ENCODE measurements around the gene CLDN24.

CLDN24 gene

DNA sequence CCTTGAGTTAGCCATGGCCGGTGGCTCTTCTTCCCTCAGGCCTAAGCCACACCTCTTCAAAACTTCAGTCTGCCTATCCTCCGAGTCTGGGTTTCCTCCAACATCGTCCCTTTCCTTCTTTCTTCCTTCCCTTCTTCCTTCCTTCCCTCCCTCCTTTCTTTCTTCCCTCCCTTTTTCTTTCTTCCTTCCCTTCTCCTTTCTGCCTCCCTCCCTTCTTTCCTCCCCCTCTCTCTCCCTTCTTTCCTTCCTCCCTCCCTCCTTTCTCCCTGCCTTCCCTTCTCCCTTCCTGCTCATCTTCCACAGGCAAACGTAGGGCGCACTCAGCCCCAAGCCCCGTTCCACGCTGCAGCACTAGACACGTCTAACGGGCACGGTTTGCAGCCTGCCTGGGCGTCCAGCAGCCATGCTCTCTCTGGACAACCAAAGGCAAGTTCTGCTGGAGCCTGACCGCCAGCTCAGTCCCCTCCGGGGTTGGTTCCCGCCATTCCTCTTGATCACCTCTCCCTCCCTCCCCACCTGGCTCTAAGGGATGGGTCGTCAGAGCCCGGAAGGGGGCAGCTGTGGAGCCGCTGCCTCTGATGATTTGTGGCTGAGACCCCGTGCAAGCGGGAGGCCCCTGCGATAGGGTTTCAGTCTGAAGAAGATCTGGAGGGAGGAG, 34.1 kb upstream of the CLDN24 start:
- Histone ChIP-seq H3K27ac (ENCODE audit: low read length) (no peak overlapping the region), H3K9me3 (ENCODE audit: control insufficient read depth, insufficient read depth, low read length) (no peaks in the 10 kb centered on the region)

DNA sequence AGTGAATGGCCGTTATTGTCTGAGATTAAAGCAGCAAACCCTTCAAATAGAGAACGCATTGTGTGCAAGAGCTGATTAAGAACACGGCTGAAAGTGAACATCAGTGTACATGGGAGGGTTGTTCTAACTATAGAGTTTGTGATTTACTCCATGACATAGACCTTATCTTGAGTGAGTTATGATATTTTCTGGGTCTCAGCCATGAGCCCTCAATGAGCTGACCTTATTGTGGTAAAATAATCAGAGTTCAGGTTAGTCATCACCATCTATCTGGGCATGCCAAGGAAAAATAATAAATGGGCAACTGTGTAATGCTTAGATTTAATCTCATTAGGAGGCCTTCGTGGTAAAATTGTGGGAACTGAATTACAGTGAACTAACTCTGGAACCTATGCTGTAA, 33.2 kb upstream of the CLDN24 start:
- H3K4me3 ChIP-seq (ENCODE audit: low read length) = no peak overlapping the region
- no peak for DNase-seq (ENCODE audit: low read depth, low spot score)
- no peaks in the 10 kb centered on the region for H3K9me3 ChIP-seq (ENCODE audit: control insufficient read depth, insufficient read depth, low read length)
- no CpG with 5 or more reads among the region's 4 CpGs for WGBS (ENCODE audit: insufficient coverage, insufficient read length)
- no peaks in the 10 kb centered on the region for H3K27me3 ChIP-seq (ENCODE audit: control insufficient read depth, insufficient read depth, low read length)
- no peaks in the 10 kb centered on the region for H3K36me3 ChIP-seq (ENCODE audit: control insufficient read depth, insufficient read depth, low read length)
- H3K27ac ChIP-seq (ENCODE audit: low read length) = no peak overlapping the region
- H3K4me1 ChIP-seq (ENCODE audit: control insufficient read depth, insufficient read depth, low read length) = no peaks in the 10 kb centered on the region

More for the DNA sequence above, 34.1 kb upstream of the CLDN24 start:
- DNase-seq (ENCODE audit: low read depth, low spot score) = no peak
- Histone ChIP-seq H3K27me3 (ENCODE audit: control insufficient read depth, insufficient read depth, low read length) (no peaks in the 10 kb centered on the region), H3K36me3 (ENCODE audit: control insufficient read depth, insufficient read depth, low read length) (no peaks in the 10 kb centered on the region), H3K4me3 (ENCODE audit: low read length) (no peak overlapping the region), H3K4me1 (ENCODE audit: control insufficient read depth, insufficient read depth, low read length) (no peaks in the 10 kb centered on the region)
- WGBS (ENCODE audit: insufficient coverage, insufficient read length) = 100% methylated on average over 1 of the region's 20 CpGs

DNA sequence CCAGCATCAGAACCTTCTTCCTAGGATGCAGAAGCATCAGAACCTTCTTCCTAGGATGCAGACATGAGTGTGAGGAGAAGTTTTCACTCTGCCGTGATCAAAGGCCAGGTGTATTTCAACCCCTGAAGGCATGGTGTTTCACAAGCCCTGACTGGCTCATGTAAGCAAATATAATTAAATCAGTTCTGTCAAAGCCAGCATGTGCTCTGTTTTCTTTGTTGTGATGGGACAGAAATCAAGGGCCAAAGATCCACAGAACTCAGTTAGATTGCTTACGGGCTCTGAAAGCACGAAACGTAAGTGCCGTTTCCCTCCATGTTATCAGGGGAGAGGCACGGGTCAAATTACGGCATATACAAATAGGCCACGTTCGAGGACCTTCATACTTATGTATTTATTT, 32.0 kb upstream of the CLDN24 start:
- H3K36me3 ChIP-seq (ENCODE audit: control insufficient read depth, insufficient read depth, low read length) = no peaks in the 10 kb centered on the region
- no CpG with 5 or more reads among the region's 9 CpGs for whole genome bisulfite sequencing (ENCODE audit: insufficient coverage, insufficient read length)
- H3K4me3 ChIP-seq (ENCODE audit: low read length) = no peak overlapping the region
- no peaks in the 10 kb centered on the region for H3K27me3 ChIP-seq (ENCODE audit: control insufficient read depth, insufficient read depth, low read length)
- DNase-seq (ENCODE audit: low read depth, low spot score) = no peak
- H3K27ac ChIP-seq (ENCODE audit: low read length) = no peak overlapping the region
- H3K9me3 ChIP-seq (ENCODE audit: control insufficient read depth, insufficient read depth, low read length) = no peaks in the 10 kb centered on the region
- H3K4me1 ChIP-seq (ENCODE audit: control insufficient read depth, insufficient read depth, low read length) = no peaks in the 10 kb centered on the region

DNA sequence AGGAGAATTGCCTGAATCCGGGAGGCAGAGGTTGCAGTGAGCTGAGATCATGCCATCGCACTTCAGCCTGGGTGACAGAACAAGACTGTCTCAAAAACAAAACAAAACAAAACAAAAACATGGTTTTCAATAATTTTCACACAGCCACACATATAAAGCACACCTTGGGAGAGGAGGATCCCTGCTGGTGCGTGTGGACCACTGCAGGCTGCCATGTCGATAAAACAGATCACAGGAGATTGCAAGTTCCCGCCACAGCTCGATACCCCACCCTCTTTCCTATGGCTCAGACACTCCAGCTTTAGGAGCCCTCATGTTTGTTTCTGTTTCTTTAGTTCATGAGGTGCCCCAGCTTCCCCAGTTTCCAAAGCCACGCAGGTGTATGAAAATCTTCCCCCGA, 31.3 kb upstream of the CLDN24 start:
- Histone ChIP-seq H3K27ac (ENCODE audit: low read length) (no peak overlapping the region), H3K9me3 (ENCODE audit: control insufficient read depth, insufficient read depth, low read length) (no peaks in the 10 kb centered on the region), H3K4me1 (ENCODE audit: control insufficient read depth, insufficient read depth, low read length) (no peaks in the 10 kb centered on the region), H3K4me3 (ENCODE audit: low read length) (no peak overlapping the region), H3K27me3 (ENCODE audit: control insufficient read depth, insufficient read depth, low read length) (no peaks in the 10 kb centered on the region), H3K36me3 (ENCODE audit: control insufficient read depth, insufficient read depth, low read length) (no peaks in the 10 kb centered on the region)
- WGBS (ENCODE audit: insufficient coverage, insufficient read length) = no CpG with 5 or more reads among the region's 8 CpGs
- no peak for DNase-seq (ENCODE audit: low read depth, low spot score)

DNA sequence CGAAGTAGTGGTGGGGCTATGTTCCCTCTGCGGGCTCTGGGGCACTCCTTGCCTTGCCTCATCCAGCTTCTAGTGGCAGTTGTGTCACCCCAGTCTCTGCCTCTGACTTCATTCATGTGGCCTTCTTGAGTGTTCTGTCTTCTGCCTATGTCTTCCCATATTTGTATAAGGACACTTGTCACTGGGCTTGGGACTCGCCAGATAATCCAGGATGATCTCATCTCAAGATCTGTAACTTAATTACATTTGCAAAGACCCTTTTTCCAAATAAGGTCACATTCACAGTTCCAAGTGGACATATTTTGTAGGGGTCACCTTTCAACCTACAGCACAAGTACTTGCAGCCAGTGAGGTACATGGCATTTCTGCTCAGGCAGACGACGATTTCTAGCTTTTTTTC, 30.3 kb upstream of the CLDN24 start:
- Histone ChIP-seq H3K27ac (ENCODE audit: low read length) (no peak overlapping the region), H3K4me3 (ENCODE audit: low read length) (no peak overlapping the region), H3K27me3 (ENCODE audit: control insufficient read depth, insufficient read depth, low read length) (no peaks in the 10 kb centered on the region), H3K36me3 (ENCODE audit: control insufficient read depth, insufficient read depth, low read length) (no peaks in the 10 kb centered on the region), H3K9me3 (ENCODE audit: control insufficient read depth, insufficient read depth, low read length) (no peaks in the 10 kb centered on the region), H3K4me1 (ENCODE audit: control insufficient read depth, insufficient read depth, low read length) (no peaks in the 10 kb centered on the region)
- WGBS (ENCODE audit: insufficient coverage, insufficient read length) = no CpG with 5 or more reads among the region's 5 CpGs
- DNase-seq (ENCODE audit: low read depth, low spot score) = no peak

DNA sequence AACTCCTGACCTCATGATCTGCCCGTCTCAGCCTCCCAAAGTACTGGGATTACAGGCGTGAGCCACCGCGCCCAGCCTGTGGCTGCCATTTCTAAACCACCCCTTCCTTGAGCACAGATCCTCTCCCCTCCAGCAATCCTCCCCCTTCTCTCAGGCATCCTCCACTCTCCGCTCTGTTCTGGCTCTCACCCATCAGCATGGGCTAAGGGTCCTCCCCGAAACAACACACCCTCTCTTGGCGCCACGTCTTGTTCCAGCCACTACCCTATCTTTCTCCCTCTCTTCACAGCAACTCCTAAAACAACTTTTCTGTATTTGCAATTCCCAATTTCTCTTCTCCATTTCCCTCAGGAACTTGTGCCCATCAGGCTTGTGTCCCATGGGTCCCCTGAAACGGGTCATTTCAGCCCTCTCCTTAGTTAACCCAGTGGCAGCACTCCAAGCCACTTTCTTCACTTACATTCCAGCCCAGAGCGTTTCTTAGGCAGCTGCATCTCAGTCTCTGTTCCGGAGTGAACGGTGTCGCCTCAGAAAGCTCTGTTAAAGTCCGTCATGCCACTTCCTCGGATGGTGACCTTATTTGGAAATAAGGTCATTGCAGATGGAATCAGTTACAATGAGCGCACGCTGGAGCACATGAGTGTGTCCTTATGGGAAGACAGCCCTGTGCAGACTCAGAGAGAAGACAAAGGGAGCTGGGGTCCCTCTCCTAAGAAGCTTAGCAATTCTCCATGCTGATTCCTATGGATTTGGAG, 28.3 kb upstream of the CLDN24 start:
- Histone ChIP-seq H3K4me1 (ENCODE audit: control insufficient read depth, insufficient read depth, low read length) (no peaks in the 10 kb centered on the region), H3K9me3 (ENCODE audit: control insufficient read depth, insufficient read depth, low read length) (no peaks in the 10 kb centered on the region)
- WGBS (ENCODE audit: insufficient coverage, insufficient read length) = no CpG with 5 or more reads among the region's 17 CpGs

DNA sequence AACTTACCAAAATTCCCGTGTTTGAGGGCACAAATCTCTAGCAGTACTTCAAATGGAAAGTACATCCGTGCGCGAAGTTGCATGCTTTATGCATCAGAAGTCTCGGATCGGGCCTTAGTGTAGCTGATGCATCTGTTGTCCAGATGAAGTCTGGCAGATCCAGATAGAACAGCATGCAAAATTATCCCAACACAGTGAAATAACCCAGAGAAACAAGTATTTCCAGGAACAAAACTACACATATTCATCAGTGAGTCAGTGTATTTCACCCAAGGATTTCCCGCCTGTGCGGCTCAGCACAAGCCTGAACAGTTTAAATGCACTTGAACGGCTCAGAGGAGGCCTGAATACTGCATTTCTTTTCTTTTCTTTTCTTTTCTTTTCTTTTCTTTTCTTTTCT, 27.4 kb upstream of the CLDN24 start:
- WGBS (ENCODE audit: insufficient coverage, insufficient read length) = no CpG with 5 or more reads among the region's 9 CpGs
- H3K9me3 ChIP-seq (ENCODE audit: control insufficient read depth, insufficient read depth, low read length) = no peaks in the 10 kb centered on the region
- no peak overlapping the region for H3K27ac ChIP-seq (ENCODE audit: low read length)

More for the DNA sequence above, 28.3 kb upstream of the CLDN24 start:
- H3K27ac ChIP-seq (ENCODE audit: low read length) = no peak overlapping the region
- no peak overlapping the region for H3K4me3 ChIP-seq (ENCODE audit: low read length)
- no peaks in the 10 kb centered on the region for H3K27me3 ChIP-seq (ENCODE audit: control insufficient read depth, insufficient read depth, low read length)
- DNase-seq (ENCODE audit: low read depth, low spot score) = no peak
- no peaks in the 10 kb centered on the region for H3K36me3 ChIP-seq (ENCODE audit: control insufficient read depth, insufficient read depth, low read length)

DNA sequence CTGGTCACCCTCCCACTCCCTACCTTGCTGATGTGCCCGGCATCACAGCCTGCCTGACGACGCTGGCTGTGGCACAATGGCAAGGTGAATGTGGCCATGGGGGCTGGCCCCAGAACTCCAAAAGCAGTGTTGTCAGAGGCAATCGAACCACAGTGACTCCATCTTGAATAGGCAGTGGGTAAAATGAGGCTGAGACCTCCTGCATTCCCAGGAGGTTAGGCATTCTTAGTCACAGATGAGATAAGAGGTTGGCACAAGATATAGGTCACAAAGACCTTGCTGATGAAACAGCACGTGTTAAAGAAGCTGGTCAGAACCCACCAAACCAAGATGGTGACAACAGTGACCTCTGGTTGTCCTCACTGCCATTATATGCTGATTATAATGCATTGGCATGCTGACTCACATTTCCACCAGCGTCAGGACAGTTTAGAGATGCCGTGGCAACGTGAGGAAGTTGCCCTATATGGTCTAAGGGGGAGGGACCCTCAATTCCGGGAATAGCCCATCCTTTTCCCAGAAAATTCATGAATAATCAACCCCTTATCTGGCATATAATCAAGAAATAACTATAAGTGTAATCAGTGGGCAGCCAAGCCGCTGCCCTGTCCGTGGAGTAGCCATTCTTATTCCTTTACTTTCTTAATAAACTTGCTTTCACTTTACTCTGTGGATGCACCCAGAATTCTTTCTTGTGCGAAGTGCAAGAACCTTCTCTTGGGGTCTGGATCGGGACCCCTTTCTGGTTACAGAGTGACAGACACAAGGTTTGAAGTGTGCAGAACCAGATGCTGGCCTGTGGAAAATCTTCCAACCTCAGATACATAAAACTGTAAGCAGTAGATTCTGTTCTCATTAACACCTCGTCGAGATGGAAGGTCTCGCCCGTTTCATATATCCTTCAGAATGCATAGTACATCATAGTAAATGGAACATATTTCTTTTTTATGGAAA, 26.8 kb upstream of the CLDN24 start:
- Histone ChIP-seq H3K9me3 (ENCODE audit: control insufficient read depth, insufficient read depth, low read length) (no peaks in the 10 kb centered on the region), H3K4me3 (ENCODE audit: low read length) (no peak overlapping the region), H3K27me3 (ENCODE audit: control insufficient read depth, insufficient read depth, low read length) (no peaks in the 10 kb centered on the region), H3K4me1 (ENCODE audit: control insufficient read depth, insufficient read depth, low read length) (no peaks in the 10 kb centered on the region), H3K36me3 (ENCODE audit: control insufficient read depth, insufficient read depth, low read length) (no peaks in the 10 kb centered on the region), H3K27ac (ENCODE audit: low read length) (no peak overlapping the region)
- DNase-seq (ENCODE audit: low read depth, low spot score) = no peak
- no CpG with 5 or more reads among the region's 17 CpGs for WGBS (ENCODE audit: insufficient coverage, insufficient read length)

More for the DNA sequence above, 27.4 kb upstream of the CLDN24 start:
- Histone ChIP-seq H3K27me3 (ENCODE audit: control insufficient read depth, insufficient read depth, low read length) (no peaks in the 10 kb centered on the region), H3K4me1 (ENCODE audit: control insufficient read depth, insufficient read depth, low read length) (no peaks in the 10 kb centered on the region), H3K4me3 (ENCODE audit: low read length) (no peak overlapping the region), H3K36me3 (ENCODE audit: control insufficient read depth, insufficient read depth, low read length) (no peaks in the 10 kb centered on the region)
- no peak for DNase-seq (ENCODE audit: low read depth, low spot score)

DNA sequence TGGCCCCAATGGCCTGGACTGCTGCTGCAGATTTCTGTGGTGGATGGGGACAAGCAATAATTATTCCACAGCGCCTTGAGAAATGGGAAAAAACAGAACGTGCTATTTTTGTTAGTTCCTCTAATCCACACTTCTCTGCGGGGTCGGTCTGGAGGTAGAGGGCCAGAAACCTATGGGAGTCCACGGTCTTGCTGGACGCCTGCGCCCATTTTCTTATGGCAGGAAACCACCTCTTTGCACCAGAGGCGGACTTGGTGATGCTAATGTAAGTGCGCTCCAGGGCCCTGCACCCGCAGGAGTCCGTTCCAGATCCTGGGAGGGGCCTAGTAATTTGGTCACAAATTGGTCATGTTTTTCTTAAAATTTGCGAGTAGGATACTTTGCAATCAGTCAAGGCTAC, 25.9 kb upstream of the CLDN24 start:
- Histone ChIP-seq H3K4me1 (ENCODE audit: control insufficient read depth, insufficient read depth, low read length) (no peaks in the 10 kb centered on the region), H3K27me3 (ENCODE audit: control insufficient read depth, insufficient read depth, low read length) (no peaks in the 10 kb centered on the region), H3K27ac (ENCODE audit: low read length) (no peak overlapping the region), H3K36me3 (ENCODE audit: control insufficient read depth, insufficient read depth, low read length) (no peaks in the 10 kb centered on the region), H3K9me3 (ENCODE audit: control insufficient read depth, insufficient read depth, low read length) (no peaks in the 10 kb centered on the region), H3K4me3 (ENCODE audit: low read length) (no peak overlapping the region)
- DNase-seq (ENCODE audit: low read depth, low spot score) = no peak
- WGBS (ENCODE audit: insufficient coverage, insufficient read length) = no CpG with 5 or more reads among the region's 12 CpGs

DNA sequence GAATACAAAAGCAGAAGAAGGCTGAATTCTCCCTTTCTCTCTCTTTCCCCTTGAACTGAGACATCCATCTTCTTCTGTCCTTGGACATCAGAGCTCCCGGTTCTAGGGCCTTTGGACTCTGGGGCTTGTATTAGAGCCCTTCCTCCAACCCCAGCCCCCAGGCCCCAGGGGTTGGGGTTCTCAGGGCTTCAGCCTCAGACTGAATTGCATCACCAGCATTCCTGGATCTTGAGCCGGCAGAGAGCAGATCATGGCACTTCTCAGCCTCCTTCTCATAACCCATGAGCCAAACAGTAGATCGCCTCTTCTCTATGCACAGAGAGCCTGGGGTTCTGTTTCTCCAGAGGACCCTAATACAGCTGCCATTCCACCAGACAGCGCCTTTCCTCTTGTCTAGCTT, 25.3 kb upstream of the CLDN24 start:
- no peaks in the 10 kb centered on the region for H3K9me3 ChIP-seq (ENCODE audit: control insufficient read depth, insufficient read depth, low read length)
- DNase-seq (ENCODE audit: low read depth, low spot score) = no peak
- WGBS (ENCODE audit: insufficient coverage, insufficient read length) = no CpG with 5 or more reads among the region's 4 CpGs
- H3K4me3 ChIP-seq (ENCODE audit: low read length) = no peak overlapping the region
- no peak overlapping the region for H3K27ac ChIP-seq (ENCODE audit: low read length)
- H3K27me3 ChIP-seq (ENCODE audit: control insufficient read depth, insufficient read depth, low read length) = no peaks in the 10 kb centered on the region
- no peaks in the 10 kb centered on the region for H3K4me1 ChIP-seq (ENCODE audit: control insufficient read depth, insufficient read depth, low read length)
- no peaks in the 10 kb centered on the region for H3K36me3 ChIP-seq (ENCODE audit: control insufficient read depth, insufficient read depth, low read length)
